Activated naive CD8-positive, alpha-beta T cell treated with anti-CD3 and anti-CD28 coated beads, Interleukin-2, amount 50 U/mL, for 24 hours (primary cell): ENCODE data around the gene MGST3.
"Not testable (repeated sequence)": the region's sequence is repeated elsewhere in the genome, so short reads cannot be mapped to it uniquely, and the experiment has no call there.

ENCODE experiments used
- ATAC-seq: fragments of 150-1000 bp; cut with Tn5 transposase; one replicate; pipeline ENCODE4 v1.10.0; 2021
- DNase-seq: peaks from one replicate; pipeline ENCODE4 v3.0.0; 2021
- H3K27ac Mint-ChIP-seq: one replicate; pipeline ENCODE4 v1.8.0; 2021; ENCODE audit warnings: mild to moderate bottlenecking, mixed read lengths
- H3K27me3 Mint-ChIP-seq: one replicate; pipeline ENCODE4 v1.8.0; 2021; ENCODE audit warnings: mixed read lengths
- H3K36me3 Mint-ChIP-seq: one replicate; pipeline ENCODE4 v1.8.0; 2021; ENCODE audit warnings: low read depth, mixed read lengths
- H3K4me1 Mint-ChIP-seq: one replicate; pipeline ENCODE4 v1.8.0; 2021; ENCODE audit warnings: mixed read lengths
- H3K4me3 Mint-ChIP-seq: one replicate; pipeline ENCODE4 v1.8.0; 2021; ENCODE audit warnings: mild to moderate bottlenecking, moderate library complexity, mixed read lengths
- H3K9me3 Mint-ChIP-seq: one replicate; pipeline ENCODE4 v1.8.0; 2021; ENCODE audit warnings: mixed read lengths

Gene MGST3

GRCh38 chr1:165630629-165631341 lies at the start of gene MGST3:
TSS of gene MGST3 (plus strand) at chr1:165631234. CDS start at chr1:165649848, 18,614 bp downstream.
- Mint-ChIP-seq H3K27me3 (no peaks in the 10 kb centered on the region), H3K4me1 (peaks cover 21% of the 10 kb centered on the region), H3K9me3 (no peaks in the 10 kb centered on the region), H3K27ac (no peak within 1 kb of the TSS), H3K36me3 (no peaks in the 10 kb centered on the region), H3K4me3 (no peak within 1 kb of the TSS)
- DNase-seq (peak; percentile 94), ATAC-seq (peak; percentile 90)

- H3K36me3 Mint-ChIP-seq, result no peaks in the 10 kb centered on the region
- peaks cover 3% of the 10 kb centered on the region for H3K4me1 Mint-ChIP-seq
- peaks cover 17% of the 10 kb centered on the region for H3K27me3 Mint-ChIP-seq
- ATAC-seq, result no peak
- no peak for DNase-seq
- H3K27ac Mint-ChIP-seq, result no peak overlapping the region
- no peaks in the 10 kb centered on the region for H3K9me3 Mint-ChIP-seq
- no peak overlapping the region for H3K4me3 Mint-ChIP-seq
Measured at GRCh38 chr1:165581926-165582325, 49.1 kb upstream of the MGST3 start.

GRCh38 chr1:165586398-165586797 lies 44.6 kb upstream of the MGST3 start:
- no peak for DNase-seq
- Mint-ChIP-seq H3K9me3 (no peaks in the 10 kb centered on the region), H3K27me3 (peaks cover 40% of the 10 kb centered on the region), H3K36me3 (no peaks in the 10 kb centered on the region), H3K27ac (no peak overlapping the region), H3K4me3 (no peak overlapping the region), H3K4me1 (peaks cover 3% of the 10 kb centered on the region)
- ATAC-seq, result no peak

GRCh38 chr1:165591391-165591790 lies 39.6 kb upstream of the MGST3 start:
- H3K36me3 Mint-ChIP-seq, H3K4me3 Mint-ChIP-seq, DNase-seq, H3K27ac Mint-ChIP-seq, H3K4me1 Mint-ChIP-seq, H3K9me3 Mint-ChIP-seq, ATAC-seq: not testable (repeated sequence)
- peaks cover 63% of the 10 kb centered on the region for H3K27me3 Mint-ChIP-seq

- H3K36me3 Mint-ChIP-seq, result peaks cover 2% of the 10 kb centered on the region
- peaks cover 69% of the 10 kb centered on the region for H3K27me3 Mint-ChIP-seq
- peaks cover 18% of the 10 kb centered on the region for H3K4me1 Mint-ChIP-seq
- H3K4me3 Mint-ChIP-seq, result no peak overlapping the region
- DNase-seq, result peak; percentile 78
- no peaks in the 10 kb centered on the region for H3K9me3 Mint-ChIP-seq
- ATAC-seq, result no peak
- H3K27ac Mint-ChIP-seq, result no peak overlapping the region
Measured at GRCh38 chr1:165592945-165593823, 37.9 kb upstream of the MGST3 start.

- Mint-ChIP-seq H3K27ac (no peak overlapping the region), H3K36me3 (peaks cover 2% of the 10 kb centered on the region), H3K4me1 (peaks cover 25% of the 10 kb centered on the region), H3K4me3 (no peak overlapping the region), H3K9me3 (no peaks in the 10 kb centered on the region), H3K27me3 (peaks cover 53% of the 10 kb centered on the region)
- ATAC-seq, result no peak
- no peak for DNase-seq
Measured at GRCh38 chr1:165595246-165595938, 35.6 kb upstream of the MGST3 start.

GRCh38 chr1:165597883-165598675 lies 33.0 kb upstream of the MGST3 start:
- Mint-ChIP-seq H3K4me3 (peak overlapping the region; percentile 87), H3K36me3 (peaks cover 2% of the 10 kb centered on the region), H3K4me1 (peaks cover 31% of the 10 kb centered on the region), H3K27ac (peak overlapping the region; percentile 92), H3K9me3 (no peaks in the 10 kb centered on the region), H3K27me3 (peaks cover 41% of the 10 kb centered on the region)
- DNase-seq (peak; percentile 94), ATAC-seq (peak; percentile 98)

- peaks cover 35% of the 10 kb centered on the region for H3K27me3 Mint-ChIP-seq
Measured at GRCh38 chr1:165598676-165599059, 32.4 kb upstream of the MGST3 start.

GRCh38 chr1:165600793-165601192 lies 30.2 kb upstream of the MGST3 start:
- Mint-ChIP-seq H3K27ac (no peak overlapping the region), H3K4me1 (peaks cover 28% of the 10 kb centered on the region), H3K4me3 (no peak overlapping the region), H3K27me3 (peaks cover 19% of the 10 kb centered on the region), H3K9me3 (no peaks in the 10 kb centered on the region), H3K36me3 (peaks cover 2% of the 10 kb centered on the region)
- DNase-seq (no peak), ATAC-seq (no peak)

More at GRCh38 chr1:165598676-165599059, 32.4 kb upstream of the MGST3 start:
- Mint-ChIP-seq H3K4me3 (peak overlapping the region; percentile 87), H3K9me3 (no peaks in the 10 kb centered on the region), H3K4me1 (peaks cover 31% of the 10 kb centered on the region), H3K27ac (peak overlapping the region; percentile 92), H3K36me3 (peaks cover 2% of the 10 kb centered on the region)
- ATAC-seq (no peak), DNase-seq (no peak)

- H3K36me3 Mint-ChIP-seq, result no peaks in the 10 kb centered on the region
- no peak overlapping the region for H3K4me3 Mint-ChIP-seq
- H3K9me3 Mint-ChIP-seq, result no peaks in the 10 kb centered on the region
- H3K4me1 Mint-ChIP-seq, result peaks cover 7% of the 10 kb centered on the region
- H3K27me3 Mint-ChIP-seq, result peaks cover 4% of the 10 kb centered on the region
- H3K27ac Mint-ChIP-seq, result no peak overlapping the region
- DNase-seq (no peak), ATAC-seq (no peak)
Measured at GRCh38 chr1:165603810-165604209, 27.2 kb upstream of the MGST3 start.

GRCh38 chr1:165605246-165605645 lies 25.8 kb upstream of the MGST3 start:
- H3K9me3 Mint-ChIP-seq, result no peaks in the 10 kb centered on the region
- H3K27ac Mint-ChIP-seq, result no peak overlapping the region
- ATAC-seq (no peak), DNase-seq (no peak)
- peaks cover 6% of the 10 kb centered on the region for H3K4me1 Mint-ChIP-seq
- no peak overlapping the region for H3K4me3 Mint-ChIP-seq
- no peaks in the 10 kb centered on the region for H3K36me3 Mint-ChIP-seq
- H3K27me3 Mint-ChIP-seq, result peaks cover 6% of the 10 kb centered on the region

- H3K36me3 Mint-ChIP-seq, ATAC-seq, H3K9me3 Mint-ChIP-seq, H3K4me3 Mint-ChIP-seq, H3K27ac Mint-ChIP-seq, H3K4me1 Mint-ChIP-seq, DNase-seq: not testable (repeated sequence)
- peaks cover 14% of the 10 kb centered on the region for H3K27me3 Mint-ChIP-seq
Measured at GRCh38 chr1:165606676-165607075, 24.4 kb upstream of the MGST3 start.

GRCh38 chr1:165610866-165611265 lies 20.2 kb upstream of the MGST3 start:
- Mint-ChIP-seq H3K4me1 (no peaks in the 10 kb centered on the region), H3K4me3 (no peak overlapping the region), H3K36me3 (no peaks in the 10 kb centered on the region), H3K27me3 (peaks cover 22% of the 10 kb centered on the region), H3K9me3 (peaks cover 11% of the 10 kb centered on the region), H3K27ac (no peak overlapping the region)
- no peak for DNase-seq
- ATAC-seq, result no peak

GRCh38 chr1:165612062-165612461 lies 19.0 kb upstream of the MGST3 start:
- ATAC-seq, result no peak
- DNase-seq, result no peak
- peaks cover 22% of the 10 kb centered on the region for H3K27me3 Mint-ChIP-seq
- H3K9me3 Mint-ChIP-seq, result peaks cover 11% of the 10 kb centered on the region
- no peaks in the 10 kb centered on the region for H3K36me3 Mint-ChIP-seq
- no peaks in the 10 kb centered on the region for H3K4me1 Mint-ChIP-seq
- H3K27ac Mint-ChIP-seq, result no peak overlapping the region
- no peak overlapping the region for H3K4me3 Mint-ChIP-seq
